ENCODE data around the gene COMMD10. TPM values are rescaled to one million over a fixed set of nuclear protein-coding genes. Genes with fewer than 3 reads are reported as not detected.

Gene COMMD10
- total RNA-seq, 6 experiments from 2014 or later: 19.0 to 25.0 (median 22.0) TPM

DNA sequence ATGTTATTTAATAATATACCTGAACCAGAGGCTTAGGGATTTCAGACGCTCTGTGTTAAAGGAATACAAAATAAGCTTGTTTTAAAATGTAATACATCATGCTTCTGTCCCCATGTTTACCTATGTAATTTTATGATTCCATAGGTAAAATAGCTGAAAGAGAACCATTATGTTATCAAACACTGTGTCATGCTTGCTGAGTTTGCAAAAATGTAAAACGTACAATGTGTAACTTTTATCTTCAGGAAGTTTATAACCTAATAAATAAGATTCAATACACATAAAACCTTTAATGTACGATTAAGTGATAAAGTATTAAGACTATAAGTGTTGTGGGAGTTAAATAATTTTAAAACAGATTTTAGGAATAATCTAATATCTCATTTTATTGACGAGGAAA, 94.1 kb downstream of the COMMD10 start:
- H3K9me3 Mint-ChIP-seq: no peaks in the 10 kb centered on the region
- peaks cover 5% of the 10 kb centered on the region for H3K36me3 Mint-ChIP-seq (ENCODE audit: low read depth)
- TF ChIP-seq CTCF (IDR thresholded peaks at IDR 0.05): no peak; the same call in 1 of the 2 replicates
- no peaks in the 10 kb centered on the region for H3K27me3 Mint-ChIP-seq (ENCODE audit: insufficient read depth)
- H3K4me3 Mint-ChIP-seq: no peak overlapping the region
- DNase-seq: no peak
- H3K4me1 Mint-ChIP-seq (ENCODE audit: low read depth): peaks cover 8% of the 10 kb centered on the region
- no peak overlapping the region for H3K27ac Mint-ChIP-seq

GRCh38 chr5:116209166-116209565, 124.3 kb downstream of the COMMD10 start:
- DNase-seq: no peak
- no peak overlapping the region for H3K27ac Mint-ChIP-seq
- no peaks in the 10 kb centered on the region for H3K27me3 Mint-ChIP-seq (ENCODE audit: insufficient read depth)
- H3K36me3 Mint-ChIP-seq (ENCODE audit: low read depth): no peaks in the 10 kb centered on the region
- TF ChIP-seq CTCF (IDR thresholded peaks at IDR 0.05): no peak
- no peak overlapping the region for H3K4me3 Mint-ChIP-seq
- H3K9me3 Mint-ChIP-seq: no peaks in the 10 kb centered on the region
- H3K4me1 Mint-ChIP-seq (ENCODE audit: low read depth): no peaks in the 10 kb centered on the region

- TF ChIP-seq CTCF (IDR thresholded peaks at IDR 0.05): no peak
- Mint-ChIP-seq H3K36me3 (ENCODE audit: low read depth) (no peaks in the 10 kb centered on the region), H3K4me1 (ENCODE audit: low read depth) (no peaks in the 10 kb centered on the region), H3K27ac (no peak overlapping the region), H3K4me3 (no peak overlapping the region), H3K27me3 (ENCODE audit: insufficient read depth) (no peaks in the 10 kb centered on the region), H3K9me3 (no peaks in the 10 kb centered on the region)
- DNase-seq: no peak
These were observed 127.4 kb downstream of the COMMD10 start for GRCh38 chr5:116212225-116212624.

DNA sequence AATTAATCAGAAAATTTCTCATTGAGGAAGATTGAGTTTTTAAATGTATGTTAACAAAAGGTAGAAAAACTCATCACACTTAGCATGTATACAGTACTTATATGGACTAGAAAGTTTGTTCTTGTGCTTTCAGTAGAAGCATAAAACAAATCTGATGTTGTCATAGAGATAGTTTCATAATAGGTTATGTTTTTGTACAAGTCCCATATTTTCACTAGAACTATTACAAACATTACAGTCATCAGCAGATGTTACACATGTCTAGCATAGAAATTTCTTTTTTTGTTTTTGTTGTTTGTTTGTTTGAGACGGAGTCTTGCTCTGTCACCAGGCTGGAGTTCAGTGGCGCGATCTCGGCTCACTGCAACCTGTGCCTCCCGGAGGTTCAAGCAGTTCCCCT, 131.4 kb downstream of the COMMD10 start:
- H3K9me3 Mint-ChIP-seq: no peaks in the 10 kb centered on the region
- H3K4me3 Mint-ChIP-seq: no peak overlapping the region
- H3K4me1 Mint-ChIP-seq (ENCODE audit: low read depth): no peaks in the 10 kb centered on the region
- no peak for TF ChIP-seq CTCF (IDR thresholded peaks at IDR 0.05)
- H3K27me3 Mint-ChIP-seq (ENCODE audit: insufficient read depth): no peaks in the 10 kb centered on the region
- DNase-seq: no peak
- no peaks in the 10 kb centered on the region for H3K36me3 Mint-ChIP-seq (ENCODE audit: low read depth)
- no peak overlapping the region for H3K27ac Mint-ChIP-seq

GRCh38 chr5:116225281-116225922, 140.6 kb downstream of the COMMD10 start:
- H3K27me3 Mint-ChIP-seq (ENCODE audit: insufficient read depth): no peaks in the 10 kb centered on the region
- no peak for TF ChIP-seq CTCF (IDR thresholded peaks at IDR 0.05)
- no peaks in the 10 kb centered on the region for H3K4me1 Mint-ChIP-seq (ENCODE audit: low read depth)
- no peak overlapping the region for H3K27ac Mint-ChIP-seq
- peaks cover 6% of the 10 kb centered on the region; the same call in 1 of the 2 replicates for H3K36me3 Mint-ChIP-seq (ENCODE audit: low read depth)
- H3K9me3 Mint-ChIP-seq: peaks cover 4% of the 10 kb centered on the region; the same call in 1 of the 2 replicates
- DNase-seq: no peak
- H3K4me3 Mint-ChIP-seq: no peak overlapping the region

Data from HFFc6 (cell line).